NT2/D1 (cell line): ENCODE results near the gene SLC2A13.

Experiments used
- SUZ12 ChIP-seq: IDR thresholded peaks from 2 replicates; pipeline ENCODE4 v1.6.1; 2011; ENCODE audit not compliant: insufficient read length, insufficient read depth; ENCODE audit errors: extremely low read depth
- YY1 ChIP-seq: IDR thresholded peaks from 2 replicates; pipeline ENCODE4 v1.6.1; 2011; ENCODE audit not compliant: insufficient read length, insufficient read depth
- ZNF274 ChIP-seq: IDR thresholded peaks from 2 replicates; pipeline ENCODE4 v1.6.1; 2011; ENCODE audit warnings: mild to moderate bottlenecking, low read depth, low read length

DNA sequence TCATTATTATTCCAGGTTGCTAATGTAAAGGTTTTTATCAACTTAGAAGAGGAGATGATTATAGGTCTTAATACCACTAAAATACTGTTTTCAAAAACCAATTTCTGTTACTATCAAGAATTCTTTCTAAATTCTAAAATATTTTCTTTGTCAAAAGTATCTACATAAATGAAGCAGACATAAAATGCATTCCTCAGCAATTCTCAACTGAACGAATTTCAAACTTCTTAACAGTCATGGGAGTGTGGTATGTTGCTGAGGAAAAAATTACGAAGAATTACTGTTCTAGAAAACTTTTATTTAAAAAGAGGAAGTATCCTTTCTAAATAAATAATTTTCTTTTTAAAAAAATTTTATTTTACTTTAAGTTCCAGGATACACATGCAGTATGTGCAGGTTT lies 146.4 kb downstream of the SLC2A13 start:
- TF ChIP-seq YY1 (no peak), ZNF274 (no peak), SUZ12 (no peak)
